Activated CD4-positive, alpha-beta T cell treated with anti-CD3 and anti-CD28 coated beads for 4 hours (primary cell): Measurements from ENCODE around the gene ANAPC4.

ENCODE experiments used
- DNase-seq, 2 donors: peaks; one replicate each; pipeline ENCODE4 v3.0.0-alpha.2; 2020

ANAPC4 gene

DNA sequence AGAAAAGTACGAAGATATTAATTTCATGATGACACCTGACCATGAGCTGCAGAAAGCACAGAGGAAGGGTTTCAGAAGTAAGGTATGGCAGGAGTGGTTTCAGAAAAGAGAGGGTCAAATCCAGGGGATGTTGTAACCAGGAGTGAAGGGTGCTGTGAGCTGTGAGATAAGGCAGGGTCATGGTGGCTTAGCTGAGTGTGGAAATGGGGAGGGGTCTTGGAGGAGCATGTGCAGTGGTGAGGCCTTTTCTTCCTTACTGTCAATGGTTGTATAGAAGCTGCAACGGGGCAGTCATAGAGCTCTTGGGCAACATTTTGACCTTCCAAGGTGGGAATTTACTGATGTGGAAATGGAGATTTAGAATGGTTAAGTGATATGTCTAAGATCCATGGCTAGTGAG is 2.5 kb downstream of the ANAPC4 start:
- no peak for DNase-seq

DNA sequence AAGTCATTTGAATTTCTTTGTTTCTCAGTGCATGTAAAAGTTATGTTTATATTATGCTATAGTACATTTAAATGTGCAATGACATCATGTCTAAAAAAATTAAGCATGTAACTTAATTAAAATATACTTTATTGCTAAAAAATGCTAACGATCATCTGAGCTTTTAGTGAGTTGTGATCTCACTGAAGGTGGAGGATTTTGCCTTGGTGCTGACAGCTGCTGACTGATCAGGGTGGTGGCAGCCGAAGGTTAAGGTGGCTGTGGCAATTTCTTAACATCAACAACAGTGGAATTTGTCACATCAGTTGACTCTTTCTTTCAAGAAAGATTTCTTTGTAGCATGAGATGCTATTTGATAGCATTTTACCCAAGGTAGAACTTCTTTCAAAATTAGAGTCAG is 6.6 kb downstream of the ANAPC4 start:
- no peak for DNase-seq

GRCh38 chr4:25386926-25387325 is 9.9 kb downstream of the ANAPC4 start:
- DNase-seq = no peak

- DNase-seq = no peak
These were observed 20.2 kb downstream of the ANAPC4 start for GRCh38 chr4:25397305-25397704.

DNA sequence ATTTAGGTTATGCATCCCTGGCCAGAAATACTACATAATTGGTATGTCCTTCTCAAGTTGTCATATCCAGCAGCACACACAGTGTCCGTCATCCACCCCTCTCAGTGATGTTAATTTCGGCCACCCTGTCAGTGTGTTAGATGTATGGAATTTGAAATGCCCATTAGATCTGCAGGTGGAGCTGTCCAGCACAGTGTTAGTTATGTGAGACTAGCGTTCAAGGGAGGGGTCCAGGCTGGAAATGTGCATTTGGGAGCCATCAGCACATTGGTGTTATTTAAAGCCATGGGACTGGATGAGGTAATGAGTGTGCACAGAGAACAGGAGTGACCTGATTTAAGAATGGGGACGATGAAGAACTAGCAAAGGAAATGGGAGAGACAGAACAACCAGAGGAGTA is 22.4 kb downstream of the ANAPC4 start:
- DNase-seq = no peak

DNA sequence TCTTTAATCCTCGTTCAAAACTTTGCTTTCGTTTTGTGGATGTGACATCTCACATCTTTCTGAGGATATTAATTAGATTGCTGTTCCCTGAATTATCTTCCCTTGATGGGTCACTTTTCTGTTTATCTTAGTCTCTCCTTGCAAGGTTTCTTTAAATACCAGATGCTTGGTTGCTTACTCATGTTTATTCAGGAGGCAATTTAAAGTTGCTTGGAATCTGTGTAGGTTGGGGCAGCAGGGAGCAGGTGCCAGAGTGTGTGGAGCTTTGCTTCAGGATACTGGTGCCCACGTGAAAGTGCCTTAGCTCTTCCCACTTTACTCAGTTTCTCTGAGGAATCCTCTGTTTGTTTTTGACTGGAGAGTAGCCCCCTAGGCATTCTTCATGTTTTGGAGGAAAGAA is 24.0 kb downstream of the ANAPC4 start:
- DNase-seq = no peak

- DNase-seq = no peak
These were observed 25.5 kb downstream of the ANAPC4 start for GRCh38 chr4:25402521-25402920.

DNA sequence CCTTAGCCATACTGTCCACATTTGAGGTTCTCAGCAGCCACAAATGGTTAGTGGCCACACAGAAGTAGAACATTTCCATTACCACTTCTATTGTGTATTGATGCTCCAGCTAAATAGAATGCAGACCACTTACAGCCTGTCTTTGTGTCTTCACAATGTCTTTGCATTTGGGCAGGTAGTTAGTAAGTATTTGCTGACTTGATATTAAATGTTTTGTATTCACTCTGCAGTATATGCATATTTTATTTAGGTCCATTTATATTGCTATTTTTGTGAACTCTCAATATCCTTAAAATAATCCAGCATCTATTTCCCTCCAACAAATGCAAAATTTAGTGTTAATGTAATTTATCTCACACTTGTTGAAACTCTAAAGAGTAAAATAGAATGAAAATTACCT is 26.6 kb downstream of the ANAPC4 start:
- DNase-seq = no peak

DNA sequence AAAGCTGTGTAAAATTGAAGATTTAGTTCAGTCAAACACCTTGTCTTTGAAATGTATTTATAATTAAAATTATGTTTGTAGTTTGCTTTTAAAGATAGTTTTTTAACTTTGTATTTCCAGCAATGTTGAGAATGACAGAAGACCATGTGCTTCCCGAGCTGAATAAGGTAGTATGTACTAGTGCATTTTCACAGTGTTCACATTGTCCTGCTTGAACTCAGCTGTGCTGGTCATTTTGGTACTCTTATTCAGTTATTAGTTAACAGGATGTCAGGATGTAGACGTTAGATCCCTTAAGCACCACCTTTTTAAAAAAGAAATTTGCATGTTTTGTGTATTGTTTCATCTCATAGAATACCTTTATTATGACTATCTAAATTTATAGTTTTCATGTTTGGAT is 28.4 kb downstream of the ANAPC4 start:
- no peak for DNase-seq

DNA sequence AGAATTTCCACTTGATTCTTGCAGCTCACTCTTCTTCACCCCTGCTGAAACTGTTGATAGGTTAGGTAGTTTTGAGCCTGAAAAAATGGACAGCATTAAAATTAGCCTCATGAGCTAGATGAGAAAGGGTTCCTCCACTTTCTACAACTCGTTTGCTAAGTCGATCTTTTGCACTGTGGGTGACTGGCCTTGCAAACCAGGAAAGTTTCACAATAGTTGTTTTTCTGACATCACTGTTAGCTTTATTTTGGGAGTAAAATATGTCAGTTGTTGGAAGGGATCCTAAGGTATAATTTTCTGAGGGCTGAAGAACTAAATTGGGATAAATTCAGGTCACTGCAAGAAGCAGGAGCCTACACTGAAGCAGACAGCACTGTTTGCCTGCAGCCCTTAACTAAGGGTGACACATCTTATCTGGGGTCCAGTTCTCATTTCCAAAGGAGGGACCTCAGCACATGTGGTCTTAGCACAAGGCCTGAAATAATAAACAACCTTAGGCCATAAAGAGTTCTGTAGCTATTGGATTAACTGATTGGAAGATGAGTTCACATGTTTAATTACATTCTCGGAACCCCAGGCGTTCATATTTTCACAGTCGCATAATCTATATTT is 29.1 kb downstream of the ANAPC4 start:
- no peak for DNase-seq

DNA sequence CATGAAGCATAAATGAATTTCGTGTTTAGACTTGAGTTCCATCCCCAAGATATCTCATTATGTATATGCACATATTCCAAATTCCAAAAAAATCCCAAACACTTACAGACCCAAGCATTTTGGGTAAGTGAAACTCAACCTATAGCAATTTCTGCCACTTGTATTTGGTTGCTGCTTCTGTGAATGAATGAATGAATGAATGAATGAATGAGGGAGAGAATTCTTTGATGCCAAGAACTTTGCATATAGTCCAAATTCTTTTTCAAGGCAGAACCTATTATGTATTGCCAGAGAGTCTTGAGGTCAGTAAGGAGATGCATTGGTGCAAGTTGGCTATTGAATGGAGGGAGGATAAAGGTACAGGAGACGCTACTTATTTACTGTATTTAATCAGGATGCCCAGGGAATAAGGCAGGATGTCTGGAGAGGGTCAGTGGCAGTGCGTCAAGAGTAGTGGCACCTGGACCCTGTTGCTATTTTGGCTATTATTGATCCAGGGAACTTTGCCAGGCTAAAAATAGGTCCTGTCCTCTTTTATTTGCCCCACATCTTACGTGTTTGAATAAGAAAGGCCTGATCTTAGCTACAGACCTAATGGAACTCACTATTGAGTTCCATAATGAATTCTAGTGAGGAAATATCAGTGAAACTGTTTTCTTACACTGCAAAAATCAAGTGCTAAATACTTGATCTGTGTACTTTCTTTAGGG is 33.9 kb downstream of the ANAPC4 start:
- DNase-seq = no peak

GRCh38 chr4:25413261-25413660 is 36.2 kb downstream of the ANAPC4 start:
- DNase-seq = no peak

GRCh38 chr4:25417014-25417413 is 40.0 kb downstream of the ANAPC4 start:
- DNase-seq = no peak

GRCh38 chr4:25420931-25421330 is 43.9 kb downstream of the ANAPC4 start:
- DNase-seq = no peak

DNA sequence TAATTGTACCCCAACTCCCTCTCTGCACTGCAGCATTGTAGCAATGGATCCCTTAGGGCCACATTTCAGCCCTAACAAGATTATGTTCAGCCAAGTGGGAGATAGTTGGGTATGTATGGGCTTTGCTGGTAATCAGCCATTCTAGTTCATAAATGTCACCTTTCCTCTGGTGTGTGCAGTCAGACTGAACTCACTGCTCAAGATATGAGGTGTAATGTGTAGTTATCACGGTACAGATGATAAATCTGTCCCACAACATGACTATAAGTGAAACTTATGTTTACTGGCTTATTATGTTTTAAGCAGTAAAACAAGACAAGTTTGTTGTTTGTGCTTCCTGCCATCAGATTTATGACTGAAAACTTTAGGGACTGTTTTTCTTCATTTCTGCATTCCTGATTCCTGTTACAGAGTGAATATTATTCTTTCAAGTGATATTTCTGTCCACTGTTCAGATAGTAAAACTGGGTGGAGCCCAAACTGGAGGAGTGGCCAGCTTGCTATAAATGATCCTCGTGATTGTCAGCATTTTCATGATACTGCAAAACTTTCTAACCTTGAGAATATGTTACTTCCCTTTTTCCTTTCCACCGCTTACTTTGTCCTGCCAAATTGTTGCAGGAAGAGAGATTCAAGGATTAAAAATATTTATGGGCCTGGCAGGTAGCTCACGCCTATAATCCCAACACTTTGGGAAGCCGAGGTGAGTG is 44.9 kb downstream of the ANAPC4 start:
- DNase-seq = no peak

DNA sequence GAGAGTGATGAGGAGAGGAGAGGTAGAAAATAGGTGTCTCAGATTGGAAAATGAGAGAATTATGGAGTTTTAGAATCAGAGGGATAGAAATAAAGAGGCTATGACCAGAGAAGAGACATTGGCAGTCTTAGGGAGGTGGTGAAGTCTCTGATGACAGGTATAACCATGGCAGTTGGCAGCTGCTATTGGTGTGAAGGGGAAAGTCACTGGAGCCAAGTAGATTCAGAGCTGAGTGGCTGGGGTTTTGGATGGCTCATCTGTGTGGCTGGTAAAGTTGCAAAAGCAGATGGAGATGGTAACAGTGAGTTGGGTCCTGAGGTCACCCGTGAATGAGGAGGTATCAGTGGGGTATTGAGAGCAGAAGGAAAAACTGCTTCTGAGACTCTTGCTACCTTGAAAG is 46.5 kb downstream of the ANAPC4 start:
- no peak for DNase-seq

DNA sequence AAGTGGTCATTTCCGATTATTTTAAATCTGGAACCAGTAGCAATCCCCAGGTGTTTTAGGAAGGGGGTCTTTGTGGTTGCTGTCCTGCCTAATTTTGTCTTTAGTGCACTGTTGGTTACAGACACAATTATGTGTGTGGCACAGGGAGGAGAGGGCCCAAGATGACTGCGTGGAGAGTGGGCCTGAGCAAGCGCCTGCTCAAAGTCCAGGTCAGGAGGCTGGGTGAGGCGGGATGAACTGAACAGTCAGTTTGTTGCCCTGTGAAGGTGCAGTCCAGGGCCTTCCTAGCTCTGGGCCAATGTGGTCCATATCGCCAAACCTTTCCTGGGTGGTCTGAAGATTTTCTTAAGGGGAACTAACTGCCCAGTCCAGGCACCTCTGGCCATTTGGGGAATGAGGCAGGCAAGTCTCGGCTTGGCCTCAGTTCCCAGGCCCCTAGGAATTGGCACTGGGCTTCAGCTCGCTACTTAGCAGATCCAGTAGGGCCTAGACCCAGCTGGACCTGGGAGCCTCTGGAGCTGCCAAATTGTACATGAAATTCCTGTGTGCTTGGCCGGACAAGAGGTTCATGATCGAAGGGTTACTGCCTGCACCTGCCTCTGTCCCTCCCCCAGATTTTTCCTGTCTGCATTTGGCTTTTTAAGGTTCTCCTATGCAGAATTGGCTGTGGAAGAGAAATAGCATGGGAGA is 47.6 kb downstream of the ANAPC4 start:
- DNase-seq = no peak

DNA sequence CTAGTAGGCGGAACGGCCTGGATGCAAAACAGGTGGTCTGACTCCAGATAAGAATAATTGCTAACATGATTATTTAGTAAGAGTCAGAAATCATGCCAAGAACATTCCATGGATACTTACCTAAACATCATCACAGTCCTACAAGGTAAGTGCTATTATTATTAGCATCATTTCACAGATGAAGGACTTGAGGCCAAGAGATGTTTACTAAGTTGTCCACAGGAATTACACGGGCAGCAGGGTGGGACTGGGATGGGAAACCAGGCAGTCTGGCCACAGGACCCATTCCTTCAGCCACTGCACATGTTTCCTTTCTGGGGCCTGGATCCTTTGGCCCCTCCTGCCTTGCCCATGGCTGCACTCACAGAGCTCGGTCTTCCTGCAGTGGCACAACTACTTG is 48.3 kb downstream of the ANAPC4 start:
- DNase-seq = no peak

GRCh38 chr4:25427871-25428270 is 50.8 kb downstream of the ANAPC4 start:
- no peak for DNase-seq

DNA sequence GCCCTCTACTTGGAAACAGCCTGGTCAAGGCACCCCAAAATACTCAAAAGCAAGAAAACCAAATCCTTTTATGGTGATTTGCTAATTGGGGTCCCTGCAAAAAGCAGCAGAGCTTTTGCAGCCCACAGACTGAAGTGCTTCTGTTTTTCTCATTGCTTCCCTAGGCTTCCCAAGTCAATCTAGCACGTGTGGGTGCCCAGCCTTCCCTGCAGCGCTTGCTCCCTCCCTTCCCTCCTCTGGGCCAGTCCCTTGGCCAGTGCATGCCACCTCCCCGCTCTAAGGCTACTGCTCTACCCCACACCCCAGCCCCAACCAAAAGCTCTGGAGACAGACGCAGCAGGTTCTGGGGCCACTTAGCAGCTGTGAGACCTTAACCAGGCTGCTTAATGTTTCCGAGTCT is 53.6 kb downstream of the ANAPC4 start:
- no peak for DNase-seq

- no peak for DNase-seq
These were observed 57.1 kb downstream of the ANAPC4 start for GRCh38 chr4:25433966-25434827.

GRCh38 chr4:25437926-25438325 is 60.9 kb downstream of the ANAPC4 start:
- DNase-seq = no peak
